GM10248 (cell line): ENCODE results near the gene PPM1F.

Experiments
- CTCF ChIA-PET: fragments of 300-600 bp; sonication (Branson Sonifier 250); formaldehyde crosslinking; extraction: SDS; loops from one replicate; lab custom pipeline; 2021; ENCODE audit warnings: antibody characterized with exemption; lab: Yijun Ruan, JAX
- POLR2A ChIA-PET: fragments of 350-650 bp; sonication (Branson Sonifier 250); formaldehyde crosslinking; extraction: SDS; loops from one replicate; lab custom pipeline; 2020; ENCODE audit warnings: antibody characterized with exemption; lab: Yijun Ruan, JAX
- DNase-seq: peaks from one replicate; pipeline ENCODE4 v3.0.0; 2012; ENCODE audit errors: extremely low spot score
- CTCF ChIP-seq: IDR thresholded peaks from 2 replicates; pipeline ENCODE4 v1.5.1; 2012; ENCODE audit warnings: mild to moderate bottlenecking, low read depth; ENCODE audit errors: extremely low read depth, missing control alignments, control extremely low read depth

The PPM1F gene

GRCh38 chr22:21962655-21962949, 10.0 kb upstream of the PPM1F start:
- TF ChIP-seq CTCF = no peak
- CTCF ChIA-PET = interaction anchor here (1.0 to 2.2 kb wide), 3 partner anchors 10 to 316 kb away, joined by 3 to 12 read pairs (median 11); partner anchors contain the start of gene PPM1F
- POLR2A ChIA-PET = no interaction called here
- no peak for DNase-seq

- TF ChIP-seq CTCF = no peak
- ChIA-PET POLR2A (no interaction called here), CTCF (interaction anchor here (1.0 to 2.2 kb wide), 5 partner anchors 10 to 315 kb away, joined by 3 to 12 read pairs (median 7); partner anchors contain the start of gene PPM1F)
These were observed 9.4 kb upstream of the PPM1F start for GRCh38 chr22:21961886-21962654.

DNA sequence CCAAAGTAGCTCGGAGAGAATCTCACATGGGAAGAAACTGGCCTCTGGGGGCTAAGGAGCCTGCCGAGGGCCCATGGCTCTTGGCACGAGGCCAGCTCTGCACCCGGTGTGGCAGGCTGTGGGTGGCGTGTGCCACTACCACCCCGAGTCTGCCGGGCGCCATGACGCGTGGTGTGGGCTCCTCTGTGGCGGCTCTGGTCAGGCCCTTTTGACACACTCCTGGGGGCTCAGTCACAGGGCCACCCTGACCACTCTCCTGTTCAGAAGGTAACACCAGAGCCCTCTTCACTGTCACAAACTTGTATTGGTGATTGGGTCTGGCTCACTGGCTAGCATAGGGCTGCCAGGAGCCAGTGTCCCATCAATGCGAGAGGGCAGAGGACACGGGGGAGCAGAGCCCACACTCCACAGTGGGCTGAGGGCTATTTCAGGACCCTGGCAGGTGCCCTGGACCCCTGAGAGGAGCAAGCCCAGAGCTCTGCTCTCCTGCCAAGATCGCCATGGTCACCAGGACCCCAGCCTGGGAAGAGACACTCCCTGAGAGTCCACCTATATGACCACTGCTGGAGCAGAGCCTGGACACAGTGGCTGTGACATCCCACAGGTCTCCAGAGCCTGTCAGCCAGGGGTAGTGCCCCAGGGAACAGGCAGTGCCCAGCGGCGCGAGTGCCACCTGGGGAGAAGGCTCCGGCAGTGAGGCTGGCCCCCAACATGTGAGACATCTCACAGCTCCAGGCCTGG, 8.6 kb upstream of the PPM1F start:
- CTCF ChIA-PET = interaction anchor here (1.4 to 1.9 kb wide), 3 partner anchors 9 to 23 kb away, joined by 6 to 11 read pairs (median 7); partner anchors contain the start of gene PPM1F
- no peak for TF ChIP-seq CTCF
- DNase-seq = no peak
- POLR2A ChIA-PET = no interaction called here

More at GRCh38 chr22:21961886-21962654, 9.4 kb upstream of the PPM1F start:
- DNase-seq = no peak

- no peak for TF ChIP-seq CTCF
- POLR2A ChIA-PET = no interaction called here
- CTCF ChIA-PET = interaction anchor here (1.4 to 1.6 kb wide), 3 partner anchors 12 to 23 kb away, joined by 6 to 8 read pairs (median 7); no protein-coding TSS in a partner anchor
- DNase-seq = no peak
These were observed 7.8 kb upstream of the PPM1F start for GRCh38 chr22:21960200-21961126.

DNA sequence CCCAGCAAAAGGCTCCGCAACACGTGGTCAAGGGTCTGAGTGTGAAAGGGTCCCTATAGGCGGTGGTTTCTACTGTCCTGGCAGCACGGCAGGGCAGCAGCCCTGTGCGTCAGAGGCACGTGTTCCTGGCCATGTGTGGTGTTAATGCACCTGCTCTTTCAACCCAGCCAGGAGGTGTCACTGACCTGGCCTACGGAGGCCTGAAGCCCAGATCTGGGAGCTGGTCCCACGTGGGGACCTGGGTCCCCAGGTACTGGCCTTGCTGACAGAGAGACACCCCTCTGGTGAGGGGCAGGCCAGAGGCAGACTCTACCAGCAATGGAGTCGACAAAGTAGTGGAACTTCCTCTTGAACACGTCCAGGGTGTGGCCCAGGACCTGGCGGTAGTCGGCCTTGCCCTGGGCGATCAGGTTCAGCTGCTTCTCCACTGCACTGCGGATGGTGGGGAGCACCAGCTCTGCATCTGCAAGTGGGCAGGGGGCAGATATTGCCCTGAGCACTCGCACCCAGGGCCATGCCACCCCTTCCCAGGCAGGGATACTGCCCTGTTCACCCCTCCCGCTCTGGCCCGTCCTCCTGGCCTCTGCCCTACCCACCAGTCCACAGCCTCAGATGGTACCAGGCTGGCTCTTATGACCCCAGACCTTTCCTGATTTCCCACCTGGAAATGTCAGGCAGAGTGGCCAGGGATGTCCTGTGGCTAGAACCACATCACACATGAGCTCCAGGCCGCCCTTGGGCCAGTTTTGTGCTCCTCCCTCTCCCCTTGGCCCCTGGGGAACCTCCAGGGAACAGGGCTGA, 6.8 kb upstream of the PPM1F start:
- ChIA-PET POLR2A (no interaction called here), CTCF (interaction anchor here (1.4 to 1.8 kb wide), 2 partner anchors 13 to 22 kb away, joined by 5 to 8 read pairs; no protein-coding TSS in a partner anchor)
- DNase-seq = no peak
- no peak for TF ChIP-seq CTCF
